Gastroesophageal sphincter (tissue), 3 donors: ENCODE data around the gene WRNIP1.

ENCODE experiments used
- EP300 ChIP-seq: sonication (generic); formaldehyde crosslinking; IDR thresholded peaks from one replicate; pipeline ENCODE4 v1.6.1; 2017; ENCODE audit warnings: antibody characterized with exemption, mild to moderate bottlenecking
- POLR2A ChIP-seq, 2 donors: fragments of 450-650 bp; IDR thresholded peaks; one replicate each; pipeline ENCODE4 v1.6.1; 2017; ENCODE audit warnings: antibody characterized with exemption in 2 of 2, mild to moderate bottlenecking in 2 of 2, moderate library complexity in 1 of 2
- POLR2AphosphoS5 ChIP-seq: sonication (generic); formaldehyde crosslinking; IDR thresholded peaks from one replicate; pipeline ENCODE4 v1.6.1; 2017; ENCODE audit warnings: antibody characterized with exemption
- TF ChIP-seq, protein P1 (sequence below), 4 experiments: fragments of 200-600 bp in 2 of 4; fragments of 450-650 bp in 2 of 4; sonication (generic) in 1 of 4; IDR thresholded peaks; one replicate each; pipeline ENCODE4 v1.5.1; 2017 to 2019; ENCODE audit warnings: antibody characterized with exemption in 4 of 4, mild to moderate bottlenecking in 2 of 4, moderate library complexity in 2 of 4

DNA sequence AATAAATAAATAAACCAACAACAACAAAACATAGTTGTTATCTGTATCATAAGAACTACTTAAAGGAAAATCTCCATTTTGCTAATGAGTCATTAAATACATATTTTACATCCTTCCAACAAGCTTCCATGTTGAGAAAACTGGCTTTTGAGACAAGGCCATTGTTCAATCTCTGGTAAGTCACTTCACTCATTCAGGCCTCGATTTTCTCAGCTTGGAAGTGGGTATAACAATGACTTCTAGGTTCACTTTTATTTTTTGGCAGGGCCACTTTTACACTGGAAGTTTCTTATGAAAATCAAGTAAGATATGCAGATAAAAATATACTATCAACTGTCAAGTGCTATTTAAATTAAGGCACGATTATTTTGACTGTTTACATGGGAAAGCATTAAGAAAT is 30.0 kb downstream of the WRNIP1 start:
- TF ChIP-seq POLR2A (IDR thresholded peaks at IDR 0.05): no peak
- TF ChIP-seq POLR2AphosphoS5: no peak
- TF ChIP-seq, protein P1, sequence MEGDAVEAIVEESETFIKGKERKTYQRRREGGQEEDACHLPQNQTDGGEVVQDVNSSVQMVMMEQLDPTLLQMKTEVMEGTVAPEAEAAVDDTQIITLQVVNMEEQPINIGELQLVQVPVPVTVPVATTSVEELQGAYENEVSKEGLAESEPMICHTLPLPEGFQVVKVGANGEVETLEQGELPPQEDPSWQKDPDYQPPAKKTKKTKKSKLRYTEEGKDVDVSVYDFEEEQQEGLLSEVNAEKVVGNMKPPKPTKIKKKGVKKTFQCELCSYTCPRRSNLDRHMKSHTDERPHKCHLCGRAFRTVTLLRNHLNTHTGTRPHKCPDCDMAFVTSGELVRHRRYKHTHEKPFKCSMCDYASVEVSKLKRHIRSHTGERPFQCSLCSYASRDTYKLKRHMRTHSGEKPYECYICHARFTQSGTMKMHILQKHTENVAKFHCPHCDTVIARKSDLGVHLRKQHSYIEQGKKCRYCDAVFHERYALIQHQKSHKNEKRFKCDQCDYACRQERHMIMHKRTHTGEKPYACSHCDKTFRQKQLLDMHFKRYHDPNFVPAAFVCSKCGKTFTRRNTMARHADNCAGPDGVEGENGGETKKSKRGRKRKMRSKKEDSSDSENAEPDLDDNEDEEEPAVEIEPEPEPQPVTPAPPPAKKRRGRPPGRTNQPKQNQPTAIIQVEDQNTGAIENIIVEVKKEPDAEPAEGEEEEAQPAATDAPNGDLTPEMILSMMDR (IDR thresholded peaks at IDR 0.05): no peak
- TF ChIP-seq EP300: no peak
